HG03342 (cell line): ENCODE results near the gene RSL1D1.

Experiments
- ATAC-seq: cut with Tn5 transposase; IDR thresholded peaks from one replicate; pipeline ENCODE4 v1.9.1; 2021; ENCODE audit warnings: mild to moderate bottlenecking, moderate library complexity; ENCODE audit not compliant: unreplicated experiment

Gene RSL1D1

GRCh38 chr16:11851294-11852091 lies at the start of gene RSL1D1:
TSS of gene RSL1D1 (minus strand) at chr16:11851542. CDS start at chr16:11851512, 30 bp downstream.
- ATAC-seq, result peak; percentile 84

- ATAC-seq, result no peak
Observed at GRCh38 chr16:11901091-11901490, 49.7 kb upstream of the RSL1D1 start.

GRCh38 chr16:11896486-11897176 lies 45.3 kb upstream of the RSL1D1 start:
- no peak for ATAC-seq

- ATAC-seq, result no peak
Observed at GRCh38 chr16:11893571-11893970, 42.2 kb upstream of the RSL1D1 start.

GRCh38 chr16:11892761-11893160 lies 41.4 kb upstream of the RSL1D1 start:
- no peak for ATAC-seq

- ATAC-seq, result no peak
Observed at GRCh38 chr16:11890231-11890965, 39.1 kb upstream of the RSL1D1 start.

GRCh38 chr16:11886881-11887280 lies 35.5 kb upstream of the RSL1D1 start:
- ATAC-seq, result no peak

- ATAC-seq, result no peak
Observed at GRCh38 chr16:11884035-11884434, 32.7 kb upstream of the RSL1D1 start.

- ATAC-seq, result no peak
Observed at GRCh38 chr16:11880007-11880406, 28.7 kb upstream of the RSL1D1 start.

- ATAC-seq, result no peak
Observed at GRCh38 chr16:11877374-11877773, 26.0 kb upstream of the RSL1D1 start.

GRCh38 chr16:11876306-11876705 lies 25.0 kb upstream of the RSL1D1 start:
- no peak for ATAC-seq

- ATAC-seq, result no peak
Observed at GRCh38 chr16:11875721-11876120, 24.4 kb upstream of the RSL1D1 start.

- no peak for ATAC-seq
Observed at GRCh38 chr16:11871193-11871592, 19.9 kb upstream of the RSL1D1 start.

- no peak for ATAC-seq
Observed at GRCh38 chr16:11870399-11870798, 19.1 kb upstream of the RSL1D1 start.

GRCh38 chr16:11869353-11870228 lies 18.2 kb upstream of the RSL1D1 start:
- no peak for ATAC-seq

GRCh38 chr16:11868412-11868980 lies 17.2 kb upstream of the RSL1D1 start:
- ATAC-seq, result no peak

- no peak for ATAC-seq
Observed at GRCh38 chr16:11862489-11862888, 11.1 kb upstream of the RSL1D1 start.

- no peak for ATAC-seq
Observed at GRCh38 chr16:11857161-11857560, 5.8 kb upstream of the RSL1D1 start.

- ATAC-seq, result no peak
Observed at GRCh38 chr16:11852092-11852809, 909 bp upstream of the RSL1D1 start.

- ATAC-seq, result no peak
Observed at GRCh38 chr16:11848842-11849241, 2.5 kb downstream of the RSL1D1 start.
